ENCODE results near the gene SLC1A1.

The SLC1A1 gene

DNA sequence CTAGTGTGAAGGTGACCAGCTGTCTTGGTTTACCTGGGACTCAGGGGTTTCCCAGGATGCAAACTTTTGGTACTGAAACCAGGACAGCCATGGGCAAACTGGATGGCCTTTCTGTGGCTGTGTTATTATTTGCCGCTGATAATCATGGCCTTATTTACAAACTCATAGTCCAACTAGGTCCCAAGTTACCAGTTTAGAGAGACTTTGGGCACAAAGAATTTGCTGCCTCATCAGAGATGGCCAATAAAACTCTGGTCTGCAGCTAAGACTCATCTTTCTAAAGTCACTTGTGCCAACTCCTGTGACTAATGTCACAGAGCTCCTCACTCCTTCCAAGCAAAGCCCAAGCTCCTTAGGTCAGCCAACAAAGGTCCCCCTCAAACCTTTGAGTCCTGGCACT is 124.4 kb downstream of the SLC1A1 start:
- DNase-seq (ENCODE audit: low read depth): no peak
- no peak for TF ChIP-seq CTCF (conservative IDR thresholded peaks at IDR 0.05; ENCODE audit: low read depth, low read length)
- H3K4me3 ChIP-seq (ENCODE audit: low read length): no peak overlapping the region

DNA sequence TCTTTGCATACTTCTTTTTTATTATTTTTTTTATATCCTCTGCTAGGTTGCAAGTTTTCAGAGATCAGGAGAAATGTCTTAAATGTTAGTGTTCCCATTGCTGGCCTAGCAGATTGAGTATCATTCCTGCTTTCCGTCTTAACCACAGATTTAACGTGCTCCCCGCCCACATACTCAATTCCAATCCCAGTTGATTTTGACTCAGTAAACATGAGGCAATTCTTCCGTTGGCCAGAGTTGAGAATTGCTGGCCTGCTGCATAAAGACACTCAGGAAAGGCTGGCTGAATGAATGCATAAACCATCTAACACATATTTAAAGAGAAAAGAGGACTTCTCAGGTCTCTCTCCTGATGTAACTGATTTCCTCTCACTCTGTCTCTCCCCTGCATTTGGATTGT is 125.0 kb downstream of the SLC1A1 start:
- DNase-seq (ENCODE audit: low read depth): no peak
- H3K4me3 ChIP-seq (ENCODE audit: low read length): no peak overlapping the region
- no peak for TF ChIP-seq CTCF (conservative IDR thresholded peaks at IDR 0.05; ENCODE audit: low read depth, low read length)

DNA sequence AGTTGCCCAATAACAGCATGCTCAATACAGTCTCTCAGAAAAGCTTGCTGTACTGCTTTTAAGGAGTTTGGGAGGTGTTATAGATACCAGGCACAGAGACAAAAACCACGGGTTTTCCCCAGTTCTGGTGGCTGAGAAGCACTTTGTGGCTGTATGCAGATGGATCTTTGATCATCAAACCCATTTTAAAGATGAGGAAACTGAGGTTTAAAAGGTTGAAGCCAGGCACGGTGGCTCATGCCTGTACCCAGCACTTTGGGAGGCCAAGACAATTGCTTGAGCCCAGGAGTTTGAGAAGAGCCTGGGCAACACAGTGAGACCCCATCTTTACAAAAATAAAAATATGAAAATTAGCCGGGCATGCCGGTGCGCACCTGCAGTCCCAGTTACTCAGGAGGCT is 125.5 kb downstream of the SLC1A1 start:
- no peak for DNase-seq (ENCODE audit: low read depth)
- H3K4me3 ChIP-seq (ENCODE audit: low read length): no peak overlapping the region
- no peak for TF ChIP-seq CTCF (conservative IDR thresholded peaks at IDR 0.05; ENCODE audit: low read depth, low read length)

DNA sequence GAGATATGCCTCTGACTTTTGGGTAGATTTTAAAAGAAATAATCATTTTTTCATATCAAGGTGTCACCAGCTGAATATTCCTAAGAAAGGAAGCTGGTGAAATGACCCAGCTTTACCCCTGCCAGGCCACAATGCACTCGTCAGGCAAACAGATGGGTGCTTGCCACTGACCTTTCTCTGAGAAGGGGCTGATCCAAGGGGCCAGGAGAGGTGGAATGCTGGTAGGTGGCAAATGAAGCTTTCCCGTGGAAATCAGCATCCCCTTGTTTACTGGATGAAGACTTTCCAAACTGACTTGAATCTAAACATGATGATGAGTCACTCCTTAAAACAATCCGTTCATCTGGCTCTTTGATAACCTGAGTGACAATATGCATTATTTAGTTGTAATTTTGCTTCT is 127.5 kb downstream of the SLC1A1 start:
- no peak for TF ChIP-seq CTCF (conservative IDR thresholded peaks at IDR 0.05; ENCODE audit: low read depth, low read length)
- H3K4me3 ChIP-seq (ENCODE audit: low read length): no peak overlapping the region
- no peak for DNase-seq (ENCODE audit: low read depth)

GRCh38 chr9:4618700-4619099 is 128.4 kb downstream of the SLC1A1 start:
- no peak for DNase-seq (ENCODE audit: low read depth)
- no peak for TF ChIP-seq CTCF (conservative IDR thresholded peaks at IDR 0.05; ENCODE audit: low read depth, low read length)

GRCh38 chr9:4620057-4620765 is 129.9 kb downstream of the SLC1A1 start:
- no peak overlapping the region for H3K4me3 ChIP-seq (ENCODE audit: low read length)
- no peak for DNase-seq (ENCODE audit: low read depth)
- no peak for TF ChIP-seq CTCF (conservative IDR thresholded peaks at IDR 0.05; ENCODE audit: low read depth, low read length)

More at GRCh38 chr9:4618700-4619099, 128.4 kb downstream of the SLC1A1 start:
- H3K4me3 ChIP-seq (ENCODE audit: low read length): no peak overlapping the region

GRCh38 chr9:4620881-4621555 is 130.8 kb downstream of the SLC1A1 start:
- no peak for TF ChIP-seq CTCF (conservative IDR thresholded peaks at IDR 0.05; ENCODE audit: low read depth, low read length)
- no peak for DNase-seq (ENCODE audit: low read depth)
- no peak overlapping the region for H3K4me3 ChIP-seq (ENCODE audit: low read length)
